ENCODE results near the gene CNOT10.
"Not testable (repeated sequence)": the region's sequence is repeated elsewhere in the genome, so short reads cannot be mapped to it uniquely, and the experiment has no call there.

Gene CNOT10

GRCh38 chr3:32684800-32685542 lies at the start of gene CNOT10:
TSS of gene CNOT10 (plus strand) at chr3:32685188. CDS start at chr3:32685461, 273 bp downstream.
- DNase-seq: peak; percentile 51

GRCh38 chr3:32640939-32641338 lies 44.0 kb upstream of the CNOT10 start:
- no peak for DNase-seq

GRCh38 chr3:32641356-32641755 lies 43.6 kb upstream of the CNOT10 start:
- DNase-seq: no peak

- DNase-seq: no peak
Observed at GRCh38 chr3:32643354-32643753, 41.6 kb upstream of the CNOT10 start.

- no peak for DNase-seq
Observed at GRCh38 chr3:32643816-32644215, 41.2 kb upstream of the CNOT10 start.

GRCh38 chr3:32644380-32644779 lies 40.6 kb upstream of the CNOT10 start:
- DNase-seq: no peak

GRCh38 chr3:32646761-32647160 lies 38.2 kb upstream of the CNOT10 start:
- no peak for DNase-seq

- not testable (repeated sequence) for DNase-seq
Observed at GRCh38 chr3:32652337-32653100, 32.5 kb upstream of the CNOT10 start.

GRCh38 chr3:32655167-32655566 lies 29.8 kb upstream of the CNOT10 start:
- no peak for DNase-seq

GRCh38 chr3:32660634-32661033 lies 24.4 kb upstream of the CNOT10 start:
- DNase-seq: no peak

GRCh38 chr3:32662647-32663046 lies 22.3 kb upstream of the CNOT10 start:
- DNase-seq: no peak

GRCh38 chr3:32664630-32665075 lies 20.3 kb upstream of the CNOT10 start:
- DNase-seq: not testable (repeated sequence)

- DNase-seq: no peak
Observed at GRCh38 chr3:32667072-32667582, 17.9 kb upstream of the CNOT10 start.

GRCh38 chr3:32669226-32669625 lies 15.8 kb upstream of the CNOT10 start:
- DNase-seq: not testable (repeated sequence)

GRCh38 chr3:32673730-32674129 lies 11.3 kb upstream of the CNOT10 start:
- not testable (repeated sequence) for DNase-seq

- DNase-seq: no peak
Observed at GRCh38 chr3:32675164-32675563, 9.8 kb upstream of the CNOT10 start.

GRCh38 chr3:32675650-32676049 lies 9.3 kb upstream of the CNOT10 start:
- no peak for DNase-seq

GRCh38 chr3:32681811-32682210 lies 3.2 kb upstream of the CNOT10 start:
- DNase-seq: no peak

- no peak for DNase-seq
Observed at GRCh38 chr3:32684029-32684799, 774 bp upstream of the CNOT10 start.

- no peak for DNase-seq
Observed at GRCh38 chr3:32685543-32686185, 676 bp downstream of the CNOT10 start.

- DNase-seq: no peak
Observed at GRCh38 chr3:32686713-32687112, 1.7 kb downstream of the CNOT10 start.

GRCh38 chr3:32691847-32692246 lies 6.9 kb downstream of the CNOT10 start:
- no peak for DNase-seq

- DNase-seq: no peak
Observed at GRCh38 chr3:32696523-32696922, 11.5 kb downstream of the CNOT10 start.
